NT2/D1 (cell line): ENCODE results near the gene EPS15.

Source experiments
- SUZ12 ChIP-seq: IDR thresholded peaks from 2 replicates; pipeline ENCODE4 v1.6.1; 2011; ENCODE audit not compliant: insufficient read length, insufficient read depth; ENCODE audit errors: extremely low read depth
- YY1 ChIP-seq: IDR thresholded peaks from 2 replicates; pipeline ENCODE4 v1.6.1; 2011; ENCODE audit not compliant: insufficient read length, insufficient read depth

- TF ChIP-seq SUZ12 (no peak), YY1 (no peak)
These were observed 183.1 kb downstream of the EPS15 start for GRCh38 chr1:51336004-51336403.
